Gastroesophageal sphincter (tissue), 4 donors: ENCODE results near the gene SCD5. TPM values are rescaled to one million over a fixed set of nuclear protein-coding genes. Genes with fewer than 3 reads are reported as not detected.

Experiments
- ATAC-seq: fragments of 150-250 bp; one replicate; pipeline ENCODE4 v1.9.1; 2016; ENCODE audit warnings: mild to moderate bottlenecking, moderate library complexity
- H3K27ac ChIP-seq, 4 donors: fragments of 200-600 bp; sonication (generic) in 3 of 4; 1 replicate in 3 of 4; 2 replicates in 1 of 4; pipeline ENCODE4 v1.5.1; 2016 to 2019
- H3K27me3 ChIP-seq: fragments of 200-600 bp; sonication (generic); one replicate; pipeline ENCODE4 v1.5.1; 2019
- H3K36me3 ChIP-seq, 2 donors: fragments of 200-600 bp; sonication (generic); one replicate each; pipeline ENCODE4 v1.5.1; 2019; ENCODE audit warnings: control low read depth in 1 of 2
- H3K4me1 ChIP-seq, 3 donors: fragments of 200-600 bp; sonication (generic); 1 replicate in 2 of 3; 2 replicates in 1 of 3; pipeline ENCODE4 v1.5.1; 2016 to 2019; ENCODE audit warnings: control low read depth in 2 of 3
- H3K4me3 ChIP-seq, 2 donors: fragments of 200-600 bp; sonication (generic); one replicate each; pipeline ENCODE4 v1.5.1; 2019; ENCODE audit warnings: mild to moderate bottlenecking in 1 of 2, moderate library complexity in 1 of 2
- H3K9me3 ChIP-seq, 3 donors: fragments of 200-600 bp; sonication (generic); one replicate each; pipeline ENCODE4 v1.5.1; 2017 to 2019; ENCODE audit warnings: control low read depth in 2 of 3
- CTCF ChIP-seq, 4 experiments: fragments of 200-600 bp in 2 of 4; fragments of 450-650 bp in 2 of 4; sonication (generic) in 1 of 4; IDR thresholded peaks; one replicate each; pipeline ENCODE4 v1.5.1; 2017 to 2019; ENCODE audit warnings: antibody characterized with exemption in 4 of 4, mild to moderate bottlenecking in 2 of 4, moderate library complexity in 2 of 4
- EP300 ChIP-seq: sonication (generic); formaldehyde crosslinking; IDR thresholded peaks from one replicate; pipeline ENCODE4 v1.6.1; 2017; ENCODE audit warnings: antibody characterized with exemption, mild to moderate bottlenecking
- POLR2A ChIP-seq, 2 donors: fragments of 450-650 bp; IDR thresholded peaks; one replicate each; pipeline ENCODE4 v1.6.1; 2017; ENCODE audit warnings: antibody characterized with exemption in 2 of 2, mild to moderate bottlenecking in 2 of 2, moderate library complexity in 1 of 2
- POLR2AphosphoS5 ChIP-seq: sonication (generic); formaldehyde crosslinking; IDR thresholded peaks from one replicate; pipeline ENCODE4 v1.6.1; 2017; ENCODE audit warnings: antibody characterized with exemption
- WGBS, 2 donors: methylation state at CpG; one replicate each; pipeline ENCODE4 v1.1.5; 2018; ENCODE audit warnings: low coverage in 1 of 2; 5-methylcytosine and 5-hydroxymethylcytosine counted together
- total RNA-seq, 4 donors: library from RNA; depleted of rRNA; stranded (reverse); fragments of >200 nt; gene quantifications; one replicate each; pipeline ENCODE4 v1.1.0, GENCODE V29; 2016

The SCD5 gene
- total RNA-seq, 4 donors from 2014 or later: 15.5 to 21.8 (median 20.3) TPM

DNA sequence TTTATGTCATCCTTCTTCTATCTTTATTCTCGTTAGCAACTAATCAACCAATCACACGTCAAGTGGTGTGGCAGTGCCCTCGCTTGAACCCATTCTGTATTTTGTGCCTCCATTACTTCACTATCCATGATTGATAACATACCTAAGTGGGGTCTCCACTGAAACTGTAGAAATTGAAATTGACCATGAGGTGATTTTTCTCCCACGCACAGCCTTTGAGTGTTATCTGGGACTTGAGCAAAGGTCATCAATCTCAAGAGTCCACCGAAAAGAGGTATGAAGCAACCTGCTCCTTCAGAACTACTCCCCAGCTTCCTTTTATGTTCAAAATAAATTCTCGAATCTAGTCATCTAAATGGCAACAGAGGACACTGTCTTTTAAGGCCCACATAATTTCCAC, 111.1 kb downstream of the SCD5 start:
- H3K4me1 ChIP-seq: no peaks in the 10 kb centered on the region
- no peak for ATAC-seq
- TF ChIP-seq POLR2AphosphoS5 (no peak), POLR2A (IDR thresholded peaks at IDR 0.05) (no peak), CTCF (IDR thresholded peaks at IDR 0.05) (no peak), EP300 (no peak)
- no peaks in the 10 kb centered on the region for H3K27me3 ChIP-seq
- no peak overlapping the region for H3K27ac ChIP-seq
- H3K9me3 ChIP-seq: no peaks in the 10 kb centered on the region
- peaks cover 0 to 4% of the 10 kb centered on the region in 2 donors for H3K36me3 ChIP-seq
- H3K4me3 ChIP-seq: no peak overlapping the region
- 76 to 88% methylated on average over 4 to 6 of the region's 6 CpGs for WGBS, 2 donors

DNA sequence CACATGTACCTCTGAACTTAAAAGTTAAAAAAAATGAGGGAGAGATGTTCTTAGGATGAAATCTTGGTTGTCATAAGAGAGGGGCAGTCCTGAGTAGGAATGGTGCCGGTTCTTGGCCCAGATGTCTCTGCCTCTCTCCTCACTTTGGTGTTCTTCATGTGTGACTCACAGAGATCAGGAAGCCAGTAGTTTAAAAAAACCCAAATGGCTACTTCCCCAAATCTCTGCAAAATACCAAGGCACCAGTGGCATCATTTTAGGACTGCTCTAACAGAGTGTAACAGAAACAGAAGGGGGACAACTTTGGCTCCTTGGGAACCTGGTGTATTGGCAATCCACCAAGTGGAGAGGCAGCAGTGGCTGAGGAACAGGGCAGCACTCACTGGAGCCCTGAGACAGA, 116.8 kb downstream of the SCD5 start:
- no peak for ATAC-seq
- WGBS, 2 donors: 70 to 100% methylated on average over 1 of the region's 1 CpG
- no peak overlapping the region for H3K4me3 ChIP-seq
- H3K9me3 ChIP-seq: no peaks in the 10 kb centered on the region
- no peaks in the 10 kb centered on the region for H3K4me1 ChIP-seq
- no peak overlapping the region for H3K27ac ChIP-seq
- peaks cover 0 to 31% of the 10 kb centered on the region in 2 donors for H3K36me3 ChIP-seq
- no peak for TF ChIP-seq CTCF (IDR thresholded peaks at IDR 0.05)
- TF ChIP-seq EP300: no peak
- no peak for TF ChIP-seq POLR2A (IDR thresholded peaks at IDR 0.05)
- TF ChIP-seq POLR2AphosphoS5: no peak
- no peaks in the 10 kb centered on the region for H3K27me3 ChIP-seq

DNA sequence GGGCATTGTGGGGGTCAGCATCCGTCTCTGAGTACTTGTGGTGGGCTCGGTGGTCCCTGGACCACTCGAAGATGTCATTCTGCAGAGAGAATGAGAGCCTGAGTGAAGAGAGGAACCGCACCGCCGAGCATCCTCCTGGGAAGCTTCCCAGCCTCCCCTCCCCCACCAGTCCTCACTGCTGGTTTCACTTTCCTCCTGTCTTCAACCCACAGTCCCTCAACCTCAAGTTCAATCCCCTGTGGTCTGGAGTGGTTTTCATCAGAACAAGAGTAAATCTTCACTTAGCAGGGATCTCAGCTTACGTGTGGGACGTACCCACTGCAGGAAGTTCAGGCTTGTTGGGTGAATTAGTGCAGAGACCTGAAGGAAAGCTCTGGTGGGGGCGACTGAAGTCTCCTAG, 117.8 kb downstream of the SCD5 start:
- no peaks in the 10 kb centered on the region for H3K27me3 ChIP-seq
- 94 to 100% methylated on average over 2 to 3 of the region's 9 CpGs for WGBS, 2 donors
- TF ChIP-seq CTCF (IDR thresholded peaks at IDR 0.05): no peak
- no peak for TF ChIP-seq POLR2AphosphoS5
- no peak for TF ChIP-seq EP300
- TF ChIP-seq POLR2A (IDR thresholded peaks at IDR 0.05): no peak
- H3K27ac ChIP-seq: no peak overlapping the region
- H3K36me3 ChIP-seq: peaks cover 0 to 40% of the 10 kb centered on the region in 2 donors
- ATAC-seq: no peak
- H3K4me1 ChIP-seq: no peaks in the 10 kb centered on the region
- H3K4me3 ChIP-seq: no peak overlapping the region
- H3K9me3 ChIP-seq: no peaks in the 10 kb centered on the region

DNA sequence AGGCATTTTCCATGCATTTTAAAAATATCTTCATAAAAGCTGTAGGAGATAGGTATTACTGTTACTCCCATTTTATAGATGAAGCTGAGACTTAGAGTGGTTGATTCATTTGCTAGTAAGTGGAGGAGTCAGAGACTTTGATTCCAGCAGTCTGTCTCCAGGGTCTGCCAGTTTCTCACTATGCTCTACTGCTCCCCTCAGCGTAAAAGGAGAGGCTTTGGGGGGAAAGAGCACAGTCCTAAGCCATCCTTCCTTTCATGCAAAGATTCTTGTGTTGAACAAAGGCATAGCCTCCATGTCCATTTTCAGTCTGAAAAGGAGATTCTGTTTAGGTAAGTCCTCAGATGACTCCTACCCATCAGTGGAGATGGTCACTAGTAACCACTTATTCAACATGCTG, 119.1 kb downstream of the SCD5 start:
- Histone ChIP-seq H3K9me3 (no peaks in the 10 kb centered on the region), H3K27ac (no peak overlapping the region), H3K4me1 (no peaks in the 10 kb centered on the region), H3K4me3 (no peak overlapping the region), H3K27me3 (no peaks in the 10 kb centered on the region), H3K36me3 (peaks cover 0 to 47% of the 10 kb centered on the region in 2 donors)
- 79 to 83% methylated on average over 1 of the region's 1 CpG for WGBS, 2 donors
- no peak for ATAC-seq
- TF ChIP-seq CTCF (IDR thresholded peaks at IDR 0.05) (no peak), POLR2AphosphoS5 (no peak), EP300 (no peak), POLR2A (IDR thresholded peaks at IDR 0.05) (no peak)

DNA sequence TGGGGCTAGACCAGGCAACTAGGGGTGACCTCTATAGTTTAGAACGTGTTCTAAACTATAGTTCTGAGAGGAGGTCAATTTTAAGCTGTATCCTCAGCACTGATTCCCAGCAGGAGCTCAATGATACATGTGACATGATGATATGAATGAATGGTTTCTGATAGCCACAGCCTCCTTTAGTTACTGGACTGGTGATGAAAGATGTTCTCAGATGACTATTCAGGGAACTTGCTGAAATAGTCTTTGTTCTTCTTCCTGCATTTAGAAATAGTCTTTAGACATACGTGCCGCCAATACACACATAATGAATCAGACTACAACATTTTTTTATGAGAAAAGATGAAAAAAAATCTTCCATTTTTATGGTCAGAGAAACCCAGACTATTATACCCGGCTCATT, 120.5 kb downstream of the SCD5 start:
- no peak overlapping the region for H3K27ac ChIP-seq
- 57 to 59% methylated on average over 4 of the region's 4 CpGs for WGBS, 2 donors
- peaks cover 0 to 47% of the 10 kb centered on the region in 2 donors for H3K36me3 ChIP-seq
- H3K4me3 ChIP-seq: no peak overlapping the region
- no peaks in the 10 kb centered on the region for H3K27me3 ChIP-seq
- H3K9me3 ChIP-seq: no peaks in the 10 kb centered on the region
- TF ChIP-seq EP300 (no peak), POLR2A (IDR thresholded peaks at IDR 0.05) (no peak), CTCF (IDR thresholded peaks at IDR 0.05) (no peak), POLR2AphosphoS5 (no peak)
- ATAC-seq: no peak
- no peaks in the 10 kb centered on the region for H3K4me1 ChIP-seq
